DMS114 treated with DMSO at 0.1 percent for 48 hours (cell line): ENCODE results near the gene GRIN3B.
"Not testable (repeated sequence)": the region's sequence is repeated elsewhere in the genome, so short reads cannot be mapped to it uniquely, and the experiment has no call there.

Source experiments
- DNase-seq: peaks from one replicate; lab custom pipeline; 2025; ENCODE audit not compliant: unreplicated experiment; lab: John Stamatoyannopoulos, UW

The GRIN3B gene, protein sequence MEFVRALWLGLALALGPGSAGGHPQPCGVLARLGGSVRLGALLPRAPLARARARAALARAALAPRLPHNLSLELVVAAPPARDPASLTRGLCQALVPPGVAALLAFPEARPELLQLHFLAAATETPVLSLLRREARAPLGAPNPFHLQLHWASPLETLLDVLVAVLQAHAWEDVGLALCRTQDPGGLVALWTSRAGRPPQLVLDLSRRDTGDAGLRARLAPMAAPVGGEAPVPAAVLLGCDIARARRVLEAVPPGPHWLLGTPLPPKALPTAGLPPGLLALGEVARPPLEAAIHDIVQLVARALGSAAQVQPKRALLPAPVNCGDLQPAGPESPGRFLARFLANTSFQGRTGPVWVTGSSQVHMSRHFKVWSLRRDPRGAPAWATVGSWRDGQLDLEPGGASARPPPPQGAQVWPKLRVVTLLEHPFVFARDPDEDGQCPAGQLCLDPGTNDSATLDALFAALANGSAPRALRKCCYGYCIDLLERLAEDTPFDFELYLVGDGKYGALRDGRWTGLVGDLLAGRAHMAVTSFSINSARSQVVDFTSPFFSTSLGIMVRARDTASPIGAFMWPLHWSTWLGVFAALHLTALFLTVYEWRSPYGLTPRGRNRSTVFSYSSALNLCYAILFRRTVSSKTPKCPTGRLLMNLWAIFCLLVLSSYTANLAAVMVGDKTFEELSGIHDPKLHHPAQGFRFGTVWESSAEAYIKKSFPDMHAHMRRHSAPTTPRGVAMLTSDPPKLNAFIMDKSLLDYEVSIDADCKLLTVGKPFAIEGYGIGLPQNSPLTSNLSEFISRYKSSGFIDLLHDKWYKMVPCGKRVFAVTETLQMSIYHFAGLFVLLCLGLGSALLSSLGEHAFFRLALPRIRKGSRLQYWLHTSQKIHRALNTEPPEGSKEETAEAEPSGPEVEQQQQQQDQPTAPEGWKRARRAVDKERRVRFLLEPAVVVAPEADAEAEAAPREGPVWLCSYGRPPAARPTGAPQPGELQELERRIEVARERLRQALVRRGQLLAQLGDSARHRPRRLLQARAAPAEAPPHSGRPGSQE

GRCh38 chr19:1000095-1000494, at the start of gene GRIN3B:
GRIN3B (plus strand) TSS chr19:1000419; CDS start chr19:1000438, 19 bp downstream.
- DNase-seq = no peak

- DNase-seq = no peak
Observed at GRCh38 chr19:952049-952679, 48.1 kb upstream of the GRIN3B start.

- no peak for DNase-seq
Observed at GRCh38 chr19:952680-953444, 47.4 kb upstream of the GRIN3B start.

DNA sequence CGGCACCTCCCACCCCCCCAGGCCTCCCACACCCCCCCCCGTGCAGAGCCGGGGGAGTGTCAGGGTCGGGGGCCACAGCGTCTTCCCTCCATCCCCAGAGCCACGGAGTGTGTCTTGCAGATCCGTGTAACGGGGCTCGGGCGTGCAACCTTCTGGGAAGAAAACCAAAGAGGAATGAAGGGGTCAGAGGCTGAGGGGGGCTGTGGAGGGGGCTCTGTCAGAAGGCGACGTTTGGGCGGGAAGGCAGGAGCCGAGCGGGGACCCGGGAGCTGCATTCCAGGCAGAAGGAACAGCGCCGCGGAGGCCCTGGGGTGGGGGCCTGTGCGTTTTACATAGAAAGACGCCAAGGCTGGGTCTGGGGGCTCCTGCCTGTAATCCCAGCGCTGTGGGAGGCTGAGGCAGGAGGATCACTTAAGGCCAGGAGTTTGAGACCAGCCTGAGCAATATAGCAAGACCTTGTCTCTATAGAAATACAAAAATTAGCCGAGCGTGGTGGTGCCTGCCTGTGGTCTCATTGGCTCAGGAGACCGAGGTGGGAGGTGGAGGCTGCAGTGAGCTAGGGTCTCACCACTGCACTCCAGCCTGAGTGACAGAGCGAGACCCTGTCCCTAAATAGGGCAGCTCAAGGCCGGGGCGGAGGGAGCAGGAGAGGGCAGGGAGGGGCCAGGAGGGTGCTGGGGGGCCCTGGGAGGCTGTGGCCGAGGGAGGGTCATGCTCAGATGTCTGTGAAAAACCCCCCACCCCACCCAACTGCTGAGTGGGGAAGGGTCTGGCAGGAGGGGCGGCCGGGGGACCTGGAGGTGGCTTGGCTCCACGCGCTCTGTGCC, 46.6 kb upstream of the GRIN3B start:
- no peak for DNase-seq

DNA sequence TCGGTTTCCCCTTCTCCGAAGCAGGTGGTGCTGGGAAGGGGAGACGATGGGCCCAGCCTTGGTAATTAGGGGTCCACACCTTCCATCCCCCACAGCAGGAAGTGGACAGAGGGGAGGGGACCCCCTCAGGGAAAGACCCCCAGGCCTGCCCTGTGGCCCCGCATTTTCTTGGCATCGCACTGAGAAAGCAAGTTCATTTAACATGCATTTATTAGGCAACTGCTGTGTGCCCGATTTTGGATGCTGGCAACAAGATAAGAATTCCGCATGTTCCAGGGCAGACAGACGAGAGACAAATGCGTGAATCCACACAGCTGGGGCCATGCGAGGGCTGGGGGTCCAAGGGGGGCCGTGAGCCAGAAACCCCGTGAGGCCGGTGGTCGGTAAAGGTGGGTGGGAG, 45.9 kb upstream of the GRIN3B start:
- DNase-seq = no peak

DNA sequence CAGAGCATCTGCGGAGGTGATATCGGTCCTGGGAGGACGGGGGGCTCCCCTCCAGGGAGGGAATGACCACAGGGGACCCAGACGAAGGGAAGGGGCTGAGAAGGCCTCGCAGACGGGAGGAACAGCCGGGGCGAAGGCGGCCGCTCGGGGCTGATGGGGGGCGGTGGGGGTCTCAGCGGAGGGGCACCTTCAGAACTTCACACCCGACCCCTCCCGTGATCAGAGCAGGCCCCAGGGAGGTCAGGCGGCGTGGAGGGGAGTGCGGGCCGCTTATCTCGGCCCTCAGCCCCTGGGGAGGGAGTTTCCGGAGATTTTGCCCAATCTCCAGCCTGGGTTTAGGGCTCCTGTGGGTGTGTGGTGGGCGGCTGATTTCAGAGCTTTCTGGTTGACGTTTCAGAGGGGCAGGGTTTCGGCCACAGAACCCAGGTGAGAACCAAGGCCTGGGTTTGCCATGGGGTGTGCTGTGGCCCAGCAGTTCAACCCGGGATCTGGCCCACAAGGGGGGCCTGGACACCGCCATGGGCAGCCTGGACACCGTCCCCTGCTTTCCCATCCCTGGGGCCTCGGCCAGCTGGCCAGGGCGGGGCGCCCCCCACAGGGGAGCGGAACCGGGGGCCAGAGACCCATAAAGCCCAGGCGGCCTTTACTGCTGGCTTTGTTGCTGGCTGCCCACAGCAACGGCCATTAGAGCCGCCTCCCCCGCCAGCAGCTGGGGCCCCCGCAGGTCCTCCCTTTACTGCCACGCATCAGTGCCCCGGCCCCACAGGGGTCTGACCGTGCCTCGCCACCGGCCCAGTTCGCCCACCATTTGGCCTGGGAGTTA, 45.3 kb upstream of the GRIN3B start:
- no peak for DNase-seq

- no peak for DNase-seq
Observed at GRCh38 chr19:955803-956765, 44.1 kb upstream of the GRIN3B start.

- no peak for DNase-seq
Observed at GRCh38 chr19:956766-957440, 43.3 kb upstream of the GRIN3B start.

- DNase-seq = not testable (repeated sequence)
Observed at GRCh38 chr19:957578-957977, 42.6 kb upstream of the GRIN3B start.

DNA sequence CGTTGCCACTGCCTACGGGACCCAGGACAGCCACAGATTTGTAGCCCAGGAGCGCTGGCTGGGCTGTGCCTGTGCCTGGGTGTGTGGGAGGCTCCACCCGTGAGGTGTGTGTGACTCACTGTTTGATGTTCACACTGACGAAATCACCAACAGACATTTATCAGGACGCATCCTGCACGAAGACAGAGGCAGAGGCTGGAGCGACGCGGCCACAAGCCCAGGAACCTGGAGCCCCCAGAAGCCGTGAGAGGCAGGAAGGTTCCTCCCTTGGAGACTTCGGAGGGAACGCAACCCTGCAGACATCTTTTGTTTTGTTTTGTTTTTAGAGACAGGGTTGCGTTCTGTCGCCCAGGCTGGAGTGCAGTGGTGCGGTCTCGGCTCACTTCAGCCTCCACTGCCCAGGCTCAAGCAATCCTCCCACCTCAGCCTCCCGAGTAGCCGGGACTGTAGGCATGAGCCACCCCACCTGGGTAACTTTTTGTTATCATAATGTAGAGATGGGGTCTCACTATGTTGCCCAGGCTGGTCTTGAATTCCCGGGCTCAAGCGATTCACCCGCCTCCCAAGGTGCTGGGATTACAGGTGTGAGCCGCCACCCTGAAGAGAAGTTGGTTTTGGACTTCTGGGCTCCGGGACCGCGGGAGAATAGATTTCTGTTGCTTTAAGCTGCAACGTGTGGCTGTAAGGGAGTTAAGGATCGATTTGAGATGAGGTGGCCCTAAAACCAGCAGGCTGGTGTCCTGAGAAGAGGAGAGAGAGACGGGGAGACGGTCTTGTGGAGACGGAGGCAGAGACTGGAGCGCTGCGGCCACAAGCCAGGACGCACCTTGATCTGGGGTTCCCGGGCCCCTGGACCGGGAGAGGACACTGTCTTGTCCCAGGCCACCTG, 41.0 kb upstream of the GRIN3B start:
- DNase-seq = no peak

DNA sequence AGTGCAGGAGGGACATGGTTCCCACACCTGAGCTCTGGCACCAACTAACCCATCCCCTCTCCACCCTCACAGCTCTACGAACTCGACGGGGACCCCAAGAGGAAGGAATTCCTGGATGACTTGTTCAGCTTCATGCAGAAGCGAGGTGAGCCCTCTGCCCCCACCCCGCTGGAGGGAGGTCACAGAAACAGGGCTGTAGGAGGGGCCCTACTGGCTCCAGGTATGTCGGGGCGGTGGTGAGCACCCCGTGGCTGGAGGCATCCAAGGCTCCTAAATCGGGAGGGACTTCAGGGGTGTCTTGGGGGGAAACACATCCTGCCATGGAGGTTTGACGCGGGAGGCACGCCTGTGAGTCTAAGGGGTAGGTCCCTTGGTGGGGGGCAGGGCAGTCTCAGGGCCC, 40.2 kb upstream of the GRIN3B start:
- DNase-seq = no peak

DNA sequence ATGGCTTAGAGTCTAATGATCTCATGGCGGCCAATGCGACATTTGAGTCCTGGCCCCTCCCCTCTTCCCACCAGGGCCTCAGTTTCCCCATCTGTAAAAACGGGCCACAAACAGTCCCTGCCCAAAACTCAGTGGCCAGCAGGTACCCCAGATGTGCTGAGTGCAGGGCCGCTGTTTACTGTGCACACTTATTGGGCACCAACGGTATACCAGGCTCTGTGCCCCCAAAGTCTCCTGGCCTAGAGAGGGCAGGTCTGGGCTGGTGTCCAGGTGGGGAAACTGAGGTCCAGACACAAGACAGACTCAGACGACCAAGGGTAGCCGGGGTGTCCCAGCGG, 39.6 kb upstream of the GRIN3B start:
- DNase-seq = no peak

DNA sequence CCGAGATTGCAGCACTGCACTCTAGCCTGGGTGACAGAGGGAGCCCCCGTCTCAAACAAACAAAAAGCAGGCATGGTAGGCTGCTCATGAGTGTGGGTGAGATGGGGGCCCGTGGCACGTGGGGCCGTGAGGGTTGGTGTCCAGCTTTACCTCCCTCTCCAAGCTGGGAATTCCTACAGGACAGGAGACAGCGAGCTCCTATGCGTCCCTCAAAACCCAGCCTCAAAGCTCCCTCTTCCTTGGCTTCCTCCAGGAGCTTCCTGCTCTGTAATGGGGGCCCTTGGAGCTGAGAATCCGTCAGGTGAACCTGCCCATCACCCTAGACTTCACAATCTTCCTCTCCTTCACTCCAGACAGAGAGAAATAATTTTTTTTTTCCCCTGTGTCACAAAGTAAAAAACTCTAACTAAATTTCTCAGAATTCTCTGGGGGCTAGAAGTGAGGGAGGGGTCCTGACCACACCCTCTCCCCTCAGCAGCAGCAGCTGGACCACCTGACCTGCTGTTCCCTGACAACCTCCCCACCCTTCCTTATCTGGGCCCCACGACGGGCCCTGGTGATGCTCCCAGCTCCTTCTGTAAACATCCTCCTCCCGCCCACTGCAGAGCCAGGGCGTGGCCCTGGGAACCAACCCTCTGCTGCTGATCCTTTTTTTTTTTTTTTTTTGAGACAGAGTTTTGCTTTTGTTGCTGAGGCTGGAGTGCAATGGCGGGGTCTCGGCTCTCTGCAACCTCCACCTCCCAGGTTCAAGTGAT, 38.2 kb upstream of the GRIN3B start:
- no peak for DNase-seq

- DNase-seq = no peak
Observed at GRCh38 chr19:962683-963400, 37.4 kb upstream of the GRIN3B start.

GRCh38 chr19:963486-963951, 36.7 kb upstream of the GRIN3B start:
- DNase-seq = no peak
